NCI-H748 (cell line): ENCODE results near the gene ARSB.

Experiments
- DNase-seq: peaks from one replicate; lab custom pipeline; 2025; ENCODE audit not compliant: unreplicated experiment; lab: John Stamatoyannopoulos, UW

The ARSB gene

DNA sequence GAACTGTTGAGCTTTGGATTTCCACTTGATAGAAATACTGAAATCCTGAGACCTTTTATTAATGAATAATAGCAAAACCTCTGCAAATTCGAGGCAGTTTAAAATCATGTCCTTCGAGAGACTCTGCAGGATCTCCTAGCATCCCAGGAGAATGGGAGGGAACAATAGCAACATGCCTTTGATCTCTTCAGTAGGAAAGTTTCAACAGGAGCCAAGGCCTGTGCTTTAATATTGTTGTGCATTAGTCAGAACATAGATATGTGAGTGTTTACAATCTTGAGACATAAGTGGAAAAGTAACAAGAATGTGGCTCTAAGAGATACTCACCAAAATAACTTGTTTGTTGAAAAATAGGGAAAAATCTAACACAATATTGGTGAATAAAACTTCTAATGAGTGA lies 253.2 kb downstream of the ARSB start:
- DNase-seq = no peak

DNA sequence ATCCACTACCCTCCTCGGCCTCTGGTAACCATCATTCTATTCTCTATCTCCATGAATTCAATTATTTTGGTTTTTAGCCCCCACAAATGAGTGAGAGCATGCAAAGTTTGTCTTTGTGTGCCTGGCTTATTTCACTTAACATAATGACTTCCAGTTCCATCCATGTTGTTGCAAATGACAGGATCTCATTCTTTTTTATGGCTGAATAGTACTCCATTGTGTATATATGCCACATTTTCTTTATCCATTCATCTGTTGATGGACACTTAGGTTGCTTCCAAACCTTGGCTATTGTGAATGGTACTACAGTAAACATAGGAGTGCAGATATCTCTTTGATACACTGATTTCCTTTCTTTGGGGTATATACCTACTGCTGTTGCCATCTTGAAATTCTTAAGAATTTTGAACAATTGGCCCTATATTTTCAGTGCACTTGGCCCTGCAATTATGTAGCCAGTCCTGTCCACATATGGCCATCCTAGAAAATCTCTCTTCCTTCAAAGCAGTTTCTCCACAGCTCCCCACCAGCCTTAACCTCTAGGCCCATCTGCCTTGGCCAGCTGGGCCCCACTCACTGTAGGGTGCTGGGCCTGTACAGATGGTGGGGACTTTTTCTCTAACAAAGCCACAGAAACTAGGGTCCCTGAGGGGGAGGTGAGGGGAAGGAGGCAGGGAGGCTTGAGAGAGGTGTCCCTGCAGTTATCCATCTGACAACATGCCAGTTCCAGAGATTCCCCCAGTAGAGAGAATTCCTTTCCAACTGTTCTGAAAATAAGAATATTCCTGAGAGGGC lies 254.6 kb downstream of the ARSB start:
- DNase-seq = no peak

DNA sequence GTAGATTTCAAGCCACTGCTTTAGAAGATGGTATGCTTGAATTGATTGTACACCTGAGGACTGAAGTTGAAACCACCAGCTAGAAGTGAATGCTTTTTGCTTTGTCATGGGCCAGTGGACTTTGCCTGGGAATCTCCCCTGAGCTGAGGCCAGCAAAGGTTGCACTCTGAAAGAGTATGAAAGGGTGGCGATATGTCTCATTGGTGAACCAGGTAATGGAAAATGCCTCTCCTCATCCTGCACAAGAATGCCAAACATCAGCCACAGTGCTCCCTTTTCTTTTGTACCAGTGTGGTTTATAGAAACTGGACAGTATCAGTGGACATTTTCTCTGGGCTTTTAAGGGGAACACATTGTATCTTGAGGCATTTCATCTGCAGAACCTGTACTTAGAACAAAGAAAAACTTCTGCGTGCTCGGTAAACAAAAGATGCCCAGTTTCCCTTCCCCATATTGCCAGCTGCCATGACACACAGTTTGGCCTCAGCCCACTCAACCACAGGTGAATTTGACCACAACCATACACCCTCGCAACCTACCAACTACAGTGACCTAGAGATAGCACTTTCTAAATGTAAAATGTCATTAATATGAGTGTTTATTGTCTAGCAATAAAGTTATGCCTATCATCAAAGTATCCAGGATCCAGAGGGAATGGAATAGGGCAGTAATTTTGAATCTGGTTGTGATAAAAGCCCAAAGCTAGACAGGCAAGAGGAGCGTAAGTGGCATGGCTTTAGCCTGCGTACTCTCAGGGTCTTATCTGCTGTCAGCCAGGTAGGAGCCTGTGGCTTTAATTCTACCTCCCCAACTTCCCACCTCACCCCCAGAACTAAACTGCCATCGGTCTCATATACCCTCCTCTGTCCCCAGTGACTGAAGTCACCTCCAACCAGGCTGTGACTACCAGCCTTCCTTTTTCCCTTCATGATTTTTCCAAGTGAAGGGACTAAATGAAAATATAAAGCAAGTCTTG lies 257.0 kb downstream of the ARSB start:
- DNase-seq = no peak
